IMR-90 (cell line): ENCODE measurements around the gene CCNB2.
"Not testable (repeated sequence)": the region's sequence is repeated elsewhere in the genome, so short reads cannot be mapped to it uniquely, and the experiment has no call there.

Experiments used
- BHLHE40 ChIP-seq: fragments of 150-350 bp; IDR thresholded peaks from 2 replicates; pipeline ENCODE4 v1.6.1; 2016; ENCODE audit warnings: mild to moderate bottlenecking, low read depth, low read length
- CEBPB ChIP-seq: IDR thresholded peaks from 2 replicates; pipeline ENCODE4 v1.6.1; 2012; ENCODE audit warnings: low read depth, low read length, improper control_type of control experiment
- CTCF ChIP-seq: conservative IDR thresholded peaks from 2 replicates; pipeline ENCODE4 v1.5.1; 2012; ENCODE audit warnings: mild to moderate bottlenecking, low read depth, low read length, improper control_type of control experiment
- ELK1 ChIP-seq: fragments of 150-350 bp; IDR thresholded peaks from 2 replicates; pipeline ENCODE4 v1.6.1; 2016; ENCODE audit warnings: low read depth, mild to moderate bottlenecking, low read length, moderate library complexity, borderline replicate concordance
- FOS ChIP-seq: fragments of 150-350 bp; IDR thresholded peaks from 2 replicates; pipeline ENCODE4 v1.6.1; 2016; ENCODE audit warnings: low read depth, low read length
- MXI1 ChIP-seq: IDR thresholded peaks from 2 replicates; pipeline ENCODE4 v1.6.1; 2012; ENCODE audit warnings: low read depth, mild to moderate bottlenecking, low read length, moderate library complexity, borderline replicate concordance
- NFE2L2 ChIP-seq: fragments of 150-350 bp; IDR thresholded peaks from 2 replicates; pipeline ENCODE4 v1.6.1; 2016; ENCODE audit warnings: low read depth, mild to moderate bottlenecking, low read length
- POLR2A ChIP-seq: IDR thresholded peaks from 2 replicates; pipeline ENCODE4 v1.6.1; 2012; ENCODE audit warnings: mild to moderate bottlenecking, low read depth, low read length
- RAD21 ChIP-seq: IDR thresholded peaks from 2 replicates; pipeline ENCODE4 v1.6.1; 2012; ENCODE audit warnings: low read length, improper control_type of control experiment
- RCOR1 ChIP-seq: IDR thresholded peaks from 2 replicates; pipeline ENCODE4 v1.6.1; 2012; ENCODE audit warnings: mild to moderate bottlenecking, low read length, improper control_type of control experiment; ENCODE audit not compliant: insufficient replicate concordance
- SMC3 ChIP-seq: fragments of 150-350 bp; IDR thresholded peaks from 2 replicates; pipeline ENCODE4 v1.6.1; 2016; ENCODE audit warnings: low read depth, mild to moderate bottlenecking, antibody characterized with exemption, low read length, moderate library complexity
- USF2 ChIP-seq: fragments of 150-350 bp; IDR thresholded peaks from 2 replicates; pipeline ENCODE4 v1.6.1; 2017; ENCODE audit warnings: mild to moderate bottlenecking, antibody characterized with exemption, low read length, low read depth

GRCh38 chr15:59144594-59144993 is 39.6 kb downstream of the CCNB2 start:
- not testable (repeated sequence) for TF ChIP-seq USF2, CTCF, POLR2A, NFE2L2, CEBPB, RAD21, FOS, ELK1, MXI1, SMC3, RCOR1, BHLHE40
